H9 (cell line): Measurements from ENCODE around the gene KRTAP6-3. TPM values are rescaled to one million over a fixed set of nuclear protein-coding genes. Genes with fewer than 3 reads are reported as not detected.

Experiments used
- DNase-seq: peaks from one replicate; pipeline ENCODE4 v3.0.0-alpha.2; 2017
- H2AFZ ChIP-seq: one replicate; pipeline ENCODE4 v1.6.1; 2013; ENCODE audit warnings: mild to moderate bottlenecking, low read length, control low read depth, moderate library complexity
- H2AK5ac ChIP-seq: 2 replicates; pipeline ENCODE4 v1.6.1; 2013; ENCODE audit warnings: low read length, control low read depth, mixed read lengths; ENCODE audit not compliant: insufficient read length
- H2BK120ac ChIP-seq: one replicate; pipeline ENCODE4 v1.6.1; 2013; ENCODE audit warnings: low read depth, mild to moderate bottlenecking, low read length, control low read depth, inconsistent platforms; ENCODE audit not compliant: poor library complexity, severe bottlenecking
- H2BK12ac ChIP-seq: 2 replicates; pipeline ENCODE4 v1.6.1; 2013; ENCODE audit warnings: low read length, control low read depth, mixed read lengths, low read depth; ENCODE audit not compliant: insufficient read length
- H2BK15ac ChIP-seq: 2 replicates; pipeline ENCODE4 v1.6.1; 2013; ENCODE audit warnings: low read depth, low read length, control low read depth
- H2BK20ac ChIP-seq: one replicate; pipeline ENCODE4 v1.6.1; 2013; ENCODE audit warnings: low read depth, mild to moderate bottlenecking, low read length, control low read depth, inconsistent platforms; ENCODE audit not compliant: poor library complexity, severe bottlenecking
- H2BK5ac ChIP-seq: 2 replicates; pipeline ENCODE4 v1.6.1; 2013; ENCODE audit warnings: low read length, control low read depth, mixed read lengths; ENCODE audit not compliant: insufficient read length
- H3K14ac ChIP-seq: 2 replicates; pipeline ENCODE4 v1.6.1; 2013; ENCODE audit warnings: low read length, control low read depth; ENCODE audit not compliant: insufficient read depth
- H3K18ac ChIP-seq: 2 replicates; pipeline ENCODE4 v1.6.1; 2013; ENCODE audit warnings: low read depth, mild to moderate bottlenecking, mixed read lengths, low read length, control low read depth; ENCODE audit not compliant: insufficient read length
- H3K23ac ChIP-seq: 2 replicates; pipeline ENCODE4 v1.6.1; 2013; ENCODE audit warnings: low read length, control low read depth, mixed read lengths, low read depth; ENCODE audit not compliant: insufficient read length
- H3K23me2 ChIP-seq: 2 replicates; pipeline ENCODE4 v1.6.1; 2013; ENCODE audit warnings: low read depth, mild to moderate bottlenecking, mixed read lengths, low read length, control low read depth; ENCODE audit not compliant: insufficient read length, poor library complexity, severe bottlenecking
- H3K27ac ChIP-seq: 2 replicates; pipeline ENCODE4 v1.5.1; 2013; ENCODE audit warnings: low read length, control low read depth, mixed read lengths, low read depth; ENCODE audit not compliant: insufficient read length
- H3K27me3 ChIP-seq: 2 replicates; pipeline ENCODE4 v1.6.1; 2013; ENCODE audit warnings: low read length, control low read depth, inconsistent platforms; ENCODE audit not compliant: insufficient read depth
- H3K4ac ChIP-seq: 2 replicates; pipeline ENCODE4 v1.6.1; 2013; ENCODE audit warnings: low read depth, mild to moderate bottlenecking, control low read depth, inconsistent platforms, low read length, moderate library complexity
- H3K4me1 ChIP-seq: 2 replicates; pipeline ENCODE4 v1.6.1; 2013; ENCODE audit warnings: low read length, control low read depth, inconsistent platforms; ENCODE audit not compliant: insufficient read depth
- H3K4me2 ChIP-seq: 2 replicates; pipeline ENCODE4 v1.6.1; 2013; ENCODE audit warnings: low read length, control low read depth, mixed read lengths; ENCODE audit not compliant: insufficient read length, insufficient read depth
- H3K56ac ChIP-seq: 2 replicates; pipeline ENCODE4 v1.6.1; 2013; ENCODE audit warnings: low read depth, mild to moderate bottlenecking, mixed read lengths, low read length, control low read depth; ENCODE audit not compliant: insufficient read length
- H3K79me1 ChIP-seq: 2 replicates; pipeline ENCODE4 v1.6.1; 2013; ENCODE audit warnings: low read depth, mild to moderate bottlenecking, moderate library complexity, low read length, control low read depth, inconsistent platforms; ENCODE audit not compliant: insufficient read depth, poor library complexity, severe bottlenecking
- H3K79me2 ChIP-seq: 2 replicates; pipeline ENCODE4 v1.6.1; 2013; ENCODE audit warnings: low read length, control low read depth, inconsistent platforms; ENCODE audit not compliant: insufficient read depth
- H3K9ac ChIP-seq: 2 replicates; pipeline ENCODE4 v1.6.1; 2013; ENCODE audit warnings: low read length, control low read depth, mixed read lengths; ENCODE audit not compliant: insufficient read length; ENCODE audit errors: extremely low read depth
- H3K9me3 ChIP-seq: one replicate; pipeline ENCODE4 v1.6.1; 2013; ENCODE audit warnings: low read depth, low read length, inconsistent platforms; ENCODE audit not compliant: control insufficient read depth
- H3T11ph ChIP-seq: one replicate; pipeline ENCODE4 v1.6.1; 2013; ENCODE audit warnings: mild to moderate bottlenecking, low read length, control low read depth, inconsistent platforms
- H4K20me1 ChIP-seq: one replicate; pipeline ENCODE4 v1.6.1; 2013; ENCODE audit not compliant: control insufficient read depth, insufficient read length, insufficient read depth
- H4K5ac ChIP-seq: 2 replicates; pipeline ENCODE4 v1.6.1; 2013; ENCODE audit warnings: low read depth, mild to moderate bottlenecking, mixed read lengths, low read length, control low read depth; ENCODE audit not compliant: insufficient read length
- H4K8ac ChIP-seq: replicated peaks from 2 replicates; pipeline ENCODE4 v1.6.1; 2013; ENCODE audit warnings: low read length, control low read depth, mixed read lengths, low read depth; ENCODE audit not compliant: insufficient read length
- H4K91ac ChIP-seq: 2 replicates; pipeline ENCODE4 v1.6.1; 2013; ENCODE audit warnings: low read depth, mild to moderate bottlenecking, moderate library complexity, mixed read lengths, low read length, control low read depth; ENCODE audit not compliant: insufficient read length
- H3K27ac Mint-ChIP-seq, 3 experiments: 2 replicates in 2 of 3; 3 replicates in 1 of 3; pipeline ENCODE4 v1.8.0; 2020 to 2021; ENCODE audit warnings: mixed read lengths in 3 of 3, mild to moderate bottlenecking in 1 of 3, moderate library complexity in 1 of 3
- H3K27me3 Mint-ChIP-seq: 2 replicates; pipeline ENCODE4 v1.8.0; 2021; ENCODE audit warnings: low read depth, mild to moderate bottlenecking, moderate library complexity, mixed read lengths
- H3K36me3 Mint-ChIP-seq, 3 experiments: 2 replicates in 2 of 3; 3 replicates in 1 of 3; pipeline ENCODE4 v1.8.0; 2020 to 2021; ENCODE audit warnings: low read depth in 3 of 3, mixed read lengths in 3 of 3; ENCODE audit not compliant: insufficient read depth in 1 of 3
- H3K4me1 Mint-ChIP-seq, 2 experiments: 2 replicates each; pipeline ENCODE4 v1.8.0; 2020; ENCODE audit warnings: mixed read lengths in 2 of 2
- H3K4me3 Mint-ChIP-seq, 2 experiments: 2 replicates in 1 of 2; 3 replicates in 1 of 2; pipeline ENCODE4 v1.8.0; 2020 to 2021; ENCODE audit warnings: mild to moderate bottlenecking in 2 of 2, mixed read lengths in 2 of 2, moderate library complexity in 1 of 2
- H3K9me3 Mint-ChIP-seq, 2 experiments: 2 replicates in 1 of 2; 3 replicates in 1 of 2; pipeline ENCODE4 v1.8.0; 2020; ENCODE audit warnings: mild to moderate bottlenecking in 2 of 2, mixed read lengths in 2 of 2, moderate library complexity in 1 of 2
- CTCF ChIP-seq: fragments of 200-600 bp; sonication (generic); conservative IDR thresholded peaks from 3 replicates; pipeline ENCODE4 v1.8.0; 2021; ENCODE audit warnings: antibody characterized with exemption, mild to moderate bottlenecking
- total RNA-seq: library from RNA; stranded (reverse); gene quantifications from 2 replicates; pipeline ENCODE4 v1.2.1, GENCODE V29; 2021

KRTAP6-3 gene
- total RNA-seq, 1 experiment from 2014 or later = not detected

- no peaks in the 10 kb centered on the region for H3K27me3 Mint-ChIP-seq
- H3T11ph ChIP-seq = no peak within 1 kb of the TSS
- no peaks in the 10 kb centered on the region for H3K23me2 ChIP-seq
- no peak within 1 kb of the TSS for H3K14ac ChIP-seq
- H2AK5ac ChIP-seq = no peak within 1 kb of the TSS
- no peaks in the 10 kb centered on the region for H4K20me1 ChIP-seq
- H3K36me3 Mint-ChIP-seq = peaks cover 0 to 5% (median 0%) of the 10 kb centered on the region in 3 experiments; a peak in 1 of 7 replicates
- H2AFZ ChIP-seq = no peak within 1 kb of the TSS
- H4K5ac ChIP-seq = no peak within 1 kb of the TSS
- no peak within 1 kb of the TSS for H3K27ac ChIP-seq
- H3K9me3 Mint-ChIP-seq = peaks cover 0 to 20% of the 10 kb centered on the region in 2 experiments; a peak in 1 of 5 replicates
- H2BK15ac ChIP-seq = no peak within 1 kb of the TSS
- H2BK20ac ChIP-seq = no peak within 1 kb of the TSS
- H3K56ac ChIP-seq = no peak within 1 kb of the TSS
- TF ChIP-seq CTCF = no peak
- no peak for DNase-seq
- no peaks in the 10 kb centered on the region for H3K79me1 ChIP-seq
- H3K4me2 ChIP-seq = no peak within 1 kb of the TSS
- H2BK12ac ChIP-seq = no peak within 1 kb of the TSS
- H3K4me1 Mint-ChIP-seq = no peaks in the 10 kb centered on the region
- H3K4me3 Mint-ChIP-seq = no peak within 1 kb of the TSS
- no peak within 1 kb of the TSS for H3K23ac ChIP-seq
- H3K79me2 ChIP-seq = no peaks in the 10 kb centered on the region
- no peak within 1 kb of the TSS for H3K9ac ChIP-seq
- no peak within 1 kb of the TSS for H3K4ac ChIP-seq
- H3K9me3 ChIP-seq = no peaks in the 10 kb centered on the region
- no peak within 1 kb of the TSS for H4K8ac ChIP-seq
- H3K18ac ChIP-seq = no peak within 1 kb of the TSS
- H3K27ac Mint-ChIP-seq = no peak within 1 kb of the TSS
- no peak within 1 kb of the TSS for H4K91ac ChIP-seq
- H2BK120ac ChIP-seq = no peak within 1 kb of the TSS
- H3K4me1 ChIP-seq = no peaks in the 10 kb centered on the region
- no peak within 1 kb of the TSS for H2BK5ac ChIP-seq
- no peaks in the 10 kb centered on the region for H3K27me3 ChIP-seq
These were observed 1.9 kb upstream of the KRTAP6-3 start, which contains the start of gene KRTAP22-2 for GRCh38 chr21:30590297-30590696. Gene KRTAP22-2 (minus strand): TSS chr21:30590397.
